GM18867 (cell line): Measurements from ENCODE around the gene SECISBP2L.
"Not testable (repeated sequence)": the region's sequence is repeated elsewhere in the genome, so short reads cannot be mapped to it uniquely, and the experiment has no call there.

ENCODE experiments used
- ATAC-seq: cut with Tn5 transposase; IDR thresholded peaks from one replicate; pipeline ENCODE4 v1.9.1; 2021; ENCODE audit warnings: mild to moderate bottlenecking, moderate library complexity; ENCODE audit not compliant: unreplicated experiment

SECISBP2L gene

DNA sequence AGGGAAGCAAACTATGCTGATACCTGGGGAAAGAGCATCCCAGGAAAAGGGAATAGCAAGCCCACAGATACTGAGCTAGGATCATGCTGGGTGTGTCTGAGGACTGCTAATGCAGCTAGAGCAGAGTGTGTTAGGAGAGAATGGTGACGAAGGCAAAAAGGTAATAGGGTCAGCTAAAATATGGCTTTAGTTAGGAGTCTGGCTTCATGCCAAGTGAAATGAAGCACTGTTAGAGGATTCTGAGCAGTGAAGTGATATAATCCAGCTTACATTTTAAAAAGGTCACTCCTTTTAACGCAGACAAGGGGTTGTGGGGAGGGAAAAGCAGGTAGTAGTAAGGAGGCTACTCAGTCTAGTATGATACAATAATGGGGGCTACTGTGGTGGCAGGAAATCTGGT is 30.4 kb downstream of the SECISBP2L start:
- no peak for ATAC-seq

DNA sequence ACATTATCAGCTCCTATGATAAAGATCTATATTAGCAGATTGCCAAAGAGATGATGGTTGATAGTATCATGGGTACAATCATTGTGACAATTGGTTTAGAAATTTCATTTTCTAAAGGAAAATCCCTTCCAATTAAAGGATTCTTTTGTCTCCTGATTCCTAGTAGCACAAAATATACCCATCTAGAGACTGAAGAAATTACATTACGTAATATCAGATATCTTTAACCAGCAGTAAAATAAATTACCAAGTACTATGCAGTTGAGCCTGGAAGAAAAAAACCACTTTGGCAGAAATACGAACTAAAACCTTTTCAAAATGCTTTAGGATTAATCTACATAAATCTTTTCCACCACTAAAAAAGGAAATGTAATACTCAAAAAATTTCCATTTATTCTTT is 46.9 kb downstream of the SECISBP2L start:
- no peak for ATAC-seq

DNA sequence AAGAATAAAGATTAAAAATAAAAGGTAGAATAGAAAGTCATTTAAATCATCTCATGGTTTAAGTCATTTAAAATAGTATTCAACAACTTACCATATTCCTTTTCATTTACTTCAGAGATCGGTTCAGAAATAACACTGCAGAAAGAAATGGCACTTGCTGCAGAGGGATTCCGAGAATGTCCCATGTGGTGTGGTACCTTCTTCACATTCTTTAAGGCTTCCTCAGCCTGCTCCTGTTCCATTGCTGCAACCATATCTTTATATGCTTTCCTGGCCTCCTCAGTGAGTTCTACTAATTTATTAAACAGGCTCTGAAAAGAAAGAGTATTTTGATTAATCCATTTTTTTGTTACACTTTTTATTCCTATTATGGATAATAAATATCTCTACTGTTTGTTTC is 50.0 kb downstream of the SECISBP2L start:
- no peak for ATAC-seq

DNA sequence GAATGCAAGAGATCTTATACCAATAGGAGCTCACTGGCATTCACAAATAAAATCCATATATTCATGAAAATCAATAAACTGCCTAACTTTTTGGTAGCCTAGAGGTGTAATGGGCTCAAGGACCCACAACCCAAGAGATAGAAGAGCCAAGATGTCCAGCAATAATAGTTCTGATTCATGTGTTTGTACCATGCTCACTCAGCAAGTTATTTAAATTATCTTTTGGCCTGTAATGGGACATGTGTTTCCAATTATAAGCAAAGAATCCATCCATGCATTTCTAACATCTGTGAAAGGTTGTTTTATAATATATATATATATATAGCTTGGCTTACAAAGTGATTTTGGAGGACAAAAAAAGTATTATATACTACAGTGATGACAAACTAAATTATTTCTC is 52.9 kb downstream of the SECISBP2L start:
- ATAC-seq, result no peak

- ATAC-seq, result no peak
Measured at GRCh38 chr15:48992545-48992944, 53.7 kb downstream of the SECISBP2L start.

DNA sequence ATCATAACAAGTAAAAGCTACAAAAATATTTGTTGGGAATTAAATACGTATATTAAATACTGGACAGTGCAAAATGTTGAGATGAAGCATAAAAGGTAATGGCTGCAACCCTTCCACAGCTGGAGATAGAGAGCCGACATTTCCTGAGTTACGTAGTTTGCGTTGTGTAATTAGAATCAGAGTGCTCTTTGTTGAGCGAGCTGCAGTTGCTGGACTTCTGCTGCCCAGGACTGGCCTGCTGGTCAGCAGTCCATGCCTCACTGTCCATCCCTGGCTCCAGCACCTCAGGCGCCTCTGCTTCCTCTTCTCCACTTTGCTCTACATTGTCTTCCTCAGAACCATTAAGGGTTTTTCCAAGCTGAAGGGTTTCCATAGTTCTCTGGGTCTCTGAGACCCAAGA is 54.1 kb downstream of the SECISBP2L start:
- ATAC-seq, result no peak

GRCh38 chr15:48989170-48989569 is 57.1 kb downstream of the SECISBP2L start:
- ATAC-seq, result no peak

GRCh38 chr15:48987142-48987541 is 59.1 kb downstream of the SECISBP2L start:
- no peak for ATAC-seq

GRCh38 chr15:48986240-48986639 is 60.0 kb downstream of the SECISBP2L start:
- ATAC-seq, result no peak

GRCh38 chr15:48985516-48985915 is 60.7 kb downstream of the SECISBP2L start:
- no peak for ATAC-seq

DNA sequence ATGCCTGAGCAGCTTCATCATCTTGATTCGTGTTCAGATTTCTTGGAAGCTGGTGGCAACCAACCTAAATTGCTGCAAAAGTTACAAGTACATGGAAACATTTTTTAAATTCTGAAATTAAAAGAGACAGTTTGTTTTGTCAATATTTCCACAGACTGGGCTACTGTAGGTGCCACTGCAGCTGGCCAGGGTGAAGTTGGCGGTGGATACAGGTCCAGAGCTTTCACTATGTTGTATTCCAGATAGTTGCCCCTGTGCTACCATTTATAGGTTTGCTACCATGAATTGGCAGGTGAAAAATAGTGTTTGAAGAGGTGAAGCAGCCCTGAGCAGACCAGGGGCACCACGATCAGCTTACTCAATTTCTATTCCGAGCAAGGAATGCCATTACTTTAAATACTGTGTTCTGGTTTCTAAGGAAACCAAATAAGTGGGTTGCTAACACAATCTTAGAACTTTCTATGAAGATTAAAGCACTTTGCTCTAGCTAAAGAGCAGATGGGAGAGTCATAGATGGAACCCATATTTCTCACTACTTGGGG is 61.4 kb downstream of the SECISBP2L start:
- no peak for ATAC-seq

DNA sequence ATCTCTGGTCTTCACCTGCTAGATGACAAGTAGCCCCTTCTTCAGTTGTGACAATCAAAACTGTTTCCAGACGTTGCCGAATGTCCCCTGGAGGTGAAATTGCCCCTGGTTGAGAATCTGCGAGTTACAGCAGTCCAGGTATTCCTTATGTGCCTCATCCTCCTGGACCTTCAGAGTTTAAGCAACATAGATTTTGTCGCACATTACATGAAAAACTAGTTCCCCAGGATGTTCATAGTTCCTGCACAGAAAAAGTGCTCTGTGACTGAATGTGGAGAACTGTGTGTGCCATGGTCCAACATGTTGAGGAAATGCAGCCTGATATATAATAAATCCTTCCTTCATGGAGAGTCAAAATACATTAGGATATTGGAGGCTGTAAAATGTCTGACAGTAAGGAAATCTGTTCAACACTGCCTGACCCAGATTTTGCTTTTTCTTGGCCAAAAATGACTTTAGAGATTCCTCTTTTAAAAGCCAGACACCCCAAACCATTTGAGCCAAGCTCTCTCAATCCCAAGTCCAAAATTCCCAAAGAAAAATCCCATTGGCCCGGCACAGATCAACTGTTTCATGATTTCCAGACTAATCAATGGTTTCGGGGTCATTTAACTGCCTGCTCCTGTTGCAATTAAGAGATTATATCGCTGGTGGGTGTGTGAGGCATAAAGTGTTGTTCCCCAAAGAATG is 62.1 kb downstream of the SECISBP2L start:
- ATAC-seq, result no peak

- no peak for ATAC-seq
Measured at GRCh38 chr15:48983300-48983699, 62.9 kb downstream of the SECISBP2L start.

GRCh38 chr15:48981941-48982340 is 64.3 kb downstream of the SECISBP2L start:
- no peak for ATAC-seq

DNA sequence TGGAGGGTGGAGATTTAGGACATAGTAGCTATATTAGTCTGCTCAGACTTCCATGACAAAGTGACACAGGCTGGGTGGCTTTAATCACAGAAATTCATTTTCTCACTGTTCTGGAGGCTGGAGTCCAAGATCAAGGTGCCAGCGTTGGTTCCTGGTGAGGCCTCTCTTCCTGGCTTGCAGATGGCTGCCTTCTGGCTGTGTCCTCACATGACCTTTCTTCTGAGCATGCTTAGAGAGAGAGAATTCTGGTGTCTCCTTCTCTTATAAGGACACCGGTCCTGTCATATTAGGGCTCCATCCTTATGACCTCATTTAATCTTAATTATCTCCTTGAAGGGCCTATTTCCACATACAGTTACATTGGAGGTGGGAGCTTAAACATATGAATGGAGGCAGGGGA is 67.6 kb downstream of the SECISBP2L start:
- ATAC-seq, result no peak

GRCh38 chr15:48976444-48977088 is 69.7 kb downstream of the SECISBP2L start:
- no peak for ATAC-seq

DNA sequence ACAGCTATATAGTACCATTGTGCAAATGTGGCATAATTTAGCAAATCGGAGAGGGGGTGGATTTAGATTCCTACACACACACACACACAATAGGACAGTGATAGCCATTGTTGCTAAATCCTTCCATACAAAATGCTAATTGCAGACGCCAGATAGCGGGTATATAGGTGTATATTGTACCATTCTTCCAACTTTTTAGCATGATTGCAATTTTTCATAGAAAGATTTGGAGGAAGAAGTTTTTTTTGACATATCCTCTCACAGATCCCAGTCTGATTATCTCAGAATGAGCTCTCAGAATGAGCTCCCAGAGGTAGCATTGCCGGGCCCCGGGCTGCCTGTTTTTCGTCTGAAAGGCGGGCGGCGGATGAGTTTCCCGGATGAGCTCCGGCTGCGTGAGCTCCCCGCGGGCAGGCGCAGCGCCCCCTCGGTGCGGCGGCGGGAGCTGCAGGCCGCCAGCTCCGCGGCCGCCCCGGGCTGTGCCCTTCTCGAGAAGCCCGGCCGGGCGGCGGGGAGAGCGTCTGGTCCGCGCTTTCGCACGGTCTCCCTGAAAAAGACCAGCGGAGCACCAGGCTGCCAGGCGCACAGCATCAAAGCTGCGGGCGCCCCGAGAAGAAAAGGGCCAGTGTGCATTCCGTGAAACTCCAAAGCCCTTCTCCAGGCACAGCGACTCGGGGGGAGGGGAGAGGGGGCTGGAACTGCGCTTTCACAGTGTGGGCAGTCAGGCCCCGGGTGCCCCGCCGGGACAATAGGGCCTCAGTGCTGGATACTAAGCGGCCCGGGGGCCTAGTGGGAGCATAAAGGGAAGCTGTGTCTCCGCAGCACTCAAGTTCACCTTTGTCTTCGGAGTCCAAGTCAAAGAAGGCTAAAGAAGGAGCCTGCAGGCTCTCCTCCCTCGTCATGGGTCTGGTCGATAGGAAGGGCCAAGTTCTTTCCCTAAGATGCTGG is 70.5 kb downstream of the SECISBP2L start:
- peak; percentile 96 for ATAC-seq

- ATAC-seq, result no peak
Measured at GRCh38 chr15:48974882-48975281, 71.4 kb downstream of the SECISBP2L start.

- no peak for ATAC-seq
Measured at GRCh38 chr15:48972750-48973503, 73.3 kb downstream of the SECISBP2L start.

DNA sequence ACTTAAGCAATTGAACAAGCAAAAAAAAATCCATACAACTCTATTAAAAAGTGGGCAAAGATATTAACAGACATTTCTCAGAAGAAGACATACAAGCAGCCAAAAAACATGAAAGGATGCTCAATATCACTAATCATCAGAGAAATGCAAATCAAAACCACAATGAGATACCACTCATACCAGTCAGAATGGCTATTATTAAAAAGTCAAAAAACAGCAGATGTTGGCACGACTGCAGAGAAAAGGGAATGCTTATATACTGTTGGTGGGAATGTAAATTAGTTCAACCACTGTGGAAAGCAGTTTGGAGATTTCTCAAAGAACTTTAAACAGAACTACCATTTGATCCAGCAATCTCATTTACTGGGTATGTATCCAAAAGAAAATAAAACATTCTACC is 75.3 kb downstream of the SECISBP2L start:
- not testable (repeated sequence) for ATAC-seq

- ATAC-seq, result no peak
Measured at GRCh38 chr15:48968066-48968465, 78.2 kb downstream of the SECISBP2L start.
